Smooth muscle cell (in vitro differentiated cells): ENCODE data around the gene SRPK3. TPM values are rescaled to one million over a fixed set of nuclear protein-coding genes. Genes with fewer than 3 reads are reported as not detected.

Source experiments
- DNase-seq: peaks from one replicate; lab custom pipeline; 2025; ENCODE audit not compliant: unreplicated experiment; lab: John Stamatoyannopoulos, UW
- H2AFZ ChIP-seq: fragments of 200-600 bp; sonication (generic); 2 replicates; pipeline ENCODE4 v1.6.0; 2016; ENCODE audit warnings: antibody characterized with exemption, low read depth, mild to moderate bottlenecking
- H3F3A ChIP-seq: fragments of 200-600 bp; sonication (generic); 2 replicates; pipeline ENCODE4 v1.6.0; 2017; ENCODE audit warnings: antibody characterized with exemption, low read depth
- H3K27ac ChIP-seq: fragments of 200-600 bp; sonication (generic); 2 replicates; pipeline ENCODE4 v1.5.1; 2016; ENCODE audit warnings: low read depth, mild to moderate bottlenecking
- H3K27me3 ChIP-seq: fragments of 200-600 bp; sonication (generic); 2 replicates; pipeline ENCODE4 v1.6.1; 2016; ENCODE audit warnings: low read depth, mild to moderate bottlenecking
- H3K36me3 ChIP-seq: fragments of 200-600 bp; sonication (generic); 2 replicates; pipeline ENCODE4 v1.5.1; 2016; ENCODE audit warnings: low read depth
- H3K4me1 ChIP-seq: fragments of 200-600 bp; sonication (generic); 2 replicates; pipeline ENCODE4 v1.5.1; 2016; ENCODE audit warnings: low read depth
- H3K4me2 ChIP-seq: fragments of 200-600 bp; sonication (generic); 2 replicates; pipeline ENCODE4 v1.6.0; 2016; ENCODE audit warnings: mild to moderate bottlenecking
- H3K4me3 ChIP-seq: fragments of 200-600 bp; sonication (generic); 2 replicates; pipeline ENCODE4 v1.5.1; 2016; ENCODE audit warnings: mild to moderate bottlenecking
- H3K79me2 ChIP-seq: fragments of 200-600 bp; sonication (generic); 2 replicates; pipeline ENCODE4 v1.6.0; 2016; ENCODE audit warnings: low read depth, mild to moderate bottlenecking
- H3K9ac ChIP-seq: fragments of 200-600 bp; sonication (generic); 2 replicates; pipeline ENCODE4 v1.6.0; 2016; ENCODE audit warnings: low read depth
- H3K9me3 ChIP-seq: fragments of 200-600 bp; sonication (generic); replicated peaks from 2 replicates; pipeline ENCODE4 v1.5.1; 2016; ENCODE audit warnings: low read depth
- H4K20me1 ChIP-seq: fragments of 200-600 bp; sonication (generic); 2 replicates; pipeline ENCODE4 v1.6.0; 2016; ENCODE audit warnings: low read depth
- CTCF ChIP-seq: fragments of 200-600 bp; sonication (generic); IDR thresholded peaks from 2 replicates; pipeline ENCODE4 v1.5.1; 2017; ENCODE audit warnings: borderline replicate concordance, mild to moderate bottlenecking, antibody characterized with exemption; ENCODE audit not compliant: insufficient read depth, poor library complexity, severe bottlenecking
- WGBS: methylation state at CpG from one replicate; pipeline ENCODE4 v1.1.7; 2016; ENCODE audit warnings: low lambda C conversion rate; 5-methylcytosine and 5-hydroxymethylcytosine counted together
- polyA plus RNA-seq: library from polyadenylated mRNA; unstranded; fragments of >200 nt; fragmentation: Nextera tagmentation; extraction: Ambion mirVana; gene quantifications from 2 replicates; pipeline ENCODE4 v1.2.1, GENCODE V29; 2016
- total RNA-seq: library from RNA; depleted of rRNA; stranded (reverse); fragments of >200 nt; gene quantifications from 2 replicates; pipeline ENCODE4 v1.2.3, GENCODE V29; 2014

SRPK3 gene
- total and polyA plus RNA-seq, 2 experiments from 2014 or later, result 0.05 TPM; not detected in 1

GRCh38 chrX:153830640-153831428 lies 50.0 kb downstream of the SRPK3 start:
- peaks cover 5% of the 10 kb centered on the region for H3K27me3 ChIP-seq
- no peaks in the 10 kb centered on the region for H3K79me2 ChIP-seq
- no peaks in the 10 kb centered on the region for H3K9me3 ChIP-seq
- no peak for DNase-seq
- H3K9ac ChIP-seq, result no peak overlapping the region
- no peak overlapping the region for H3K4me3 ChIP-seq
- no peak overlapping the region for H2AFZ ChIP-seq
- H3K36me3 ChIP-seq, result no peaks in the 10 kb centered on the region
- WGBS, result 50% methylated on average over 7 of the region's 102 CpGs
- H4K20me1 ChIP-seq, result no peaks in the 10 kb centered on the region
- H3K4me2 ChIP-seq, result no peak overlapping the region
- no peak overlapping the region for H3K27ac ChIP-seq
- H3F3A ChIP-seq, result no peaks in the 10 kb centered on the region
- peaks cover 6% of the 10 kb centered on the region for H3K4me1 ChIP-seq
- no peak for TF ChIP-seq CTCF

- no peak overlapping the region for H3K4me2 ChIP-seq
- WGBS, result 81% methylated on average over 18 of the region's 23 CpGs
- no peaks in the 10 kb centered on the region for H3K79me2 ChIP-seq
- no peak overlapping the region for H3K4me3 ChIP-seq
- H3K9me3 ChIP-seq, result no peaks in the 10 kb centered on the region
- H2AFZ ChIP-seq, result no peak overlapping the region
- no peak overlapping the region for H3K9ac ChIP-seq
- peaks cover 5% of the 10 kb centered on the region for H3K27me3 ChIP-seq
- no peaks in the 10 kb centered on the region for H3K36me3 ChIP-seq
- H3K27ac ChIP-seq, result no peak overlapping the region
- H3F3A ChIP-seq, result no peaks in the 10 kb centered on the region
- no peak for DNase-seq
- H4K20me1 ChIP-seq, result no peaks in the 10 kb centered on the region
- no peak for TF ChIP-seq CTCF
- H3K4me1 ChIP-seq, result peaks cover 6% of the 10 kb centered on the region
These were observed 50.7 kb downstream of the SRPK3 start for GRCh38 chrX:153831429-153832150.

- H3K27ac ChIP-seq, result no peak overlapping the region
- peaks cover 5% of the 10 kb centered on the region for H3K27me3 ChIP-seq
- no peaks in the 10 kb centered on the region for H3K79me2 ChIP-seq
- H4K20me1 ChIP-seq, result no peaks in the 10 kb centered on the region
- H3K4me3 ChIP-seq, result no peak overlapping the region
- peaks cover 6% of the 10 kb centered on the region for H3K4me1 ChIP-seq
- no peak for DNase-seq
- no peak overlapping the region for H3K9ac ChIP-seq
- no peaks in the 10 kb centered on the region for H3K9me3 ChIP-seq
- WGBS, result 75% methylated on average over 9 of the region's 10 CpGs
- H3F3A ChIP-seq, result no peaks in the 10 kb centered on the region
- TF ChIP-seq CTCF, result no peak
- no peak overlapping the region for H2AFZ ChIP-seq
- H3K36me3 ChIP-seq, result no peaks in the 10 kb centered on the region
- H3K4me2 ChIP-seq, result no peak overlapping the region
These were observed 51.9 kb downstream of the SRPK3 start for GRCh38 chrX:153832728-153833127.

Other genes starting within 250 kb of the SRPK3 start
- 9.4 and 17.9 TPM in 2 replicates for gene CCNQ, start 181.9 kb upstream of the SRPK3 start, total RNA-seq
- gene CCNQ, start 181.9 kb upstream of the SRPK3 start, polyA plus RNA-seq, result 23.0 and 27.3 TPM in 2 replicates
- gene DUSP9, start 133.8 kb upstream of the SRPK3 start, total RNA-seq, result 3.0 and 4.7 TPM in 2 replicates
- 7.2 and 11.3 TPM in 2 replicates for gene DUSP9, start 133.8 kb upstream of the SRPK3 start, polyA plus RNA-seq
- gene PNCK, start 107.2 kb upstream of the SRPK3 start, total RNA-seq, result 4.0 and 6.4 TPM in 2 replicates
- gene PNCK, start 107.2 kb upstream of the SRPK3 start, polyA plus RNA-seq, result 2.8 and 9.2 TPM in 2 replicates
- gene SLC6A8, start 93.1 kb upstream of the SRPK3 start, total RNA-seq, result 42.6 and 45.2 TPM in 2 replicates
- gene SLC6A8, start 93.1 kb upstream of the SRPK3 start, polyA plus RNA-seq, result 98.1 and 128 TPM in 2 replicates
- 128 and 139 TPM in 2 replicates for gene BCAP31, start 56.7 kb upstream of the SRPK3 start, total RNA-seq
- gene BCAP31, start 56.7 kb upstream of the SRPK3 start, polyA plus RNA-seq, result 207 and 260 TPM in 2 replicates
- 6.2 and 7.1 TPM in 2 replicates for gene ABCD1, start 56.2 kb upstream of the SRPK3 start, total RNA-seq
- 9.4 and 10.9 TPM in 2 replicates for gene ABCD1, start 56.2 kb upstream of the SRPK3 start, polyA plus RNA-seq
- 0.58 and 0.67 TPM in 2 replicates for gene PLXNB3, start 16.8 kb upstream of the SRPK3 start, total RNA-seq
- 3.9 and 7.8 TPM in 2 replicates for gene PLXNB3, start 16.8 kb upstream of the SRPK3 start, polyA plus RNA-seq
- 63.3 and 86.0 TPM in 2 replicates for gene IDH3G, start 13.3 kb downstream of the SRPK3 start, total RNA-seq
- gene IDH3G, start 13.3 kb downstream of the SRPK3 start, polyA plus RNA-seq, result 88.9 and 89.7 TPM in 2 replicates
- gene SSR4, start 13.6 kb downstream of the SRPK3 start, total RNA-seq, result 397 and 443 TPM in 2 replicates
- gene SSR4, start 13.6 kb downstream of the SRPK3 start, polyA plus RNA-seq, result 663 and 677 TPM in 2 replicates
- 2.3 and 3.1 TPM in 2 replicates for gene PDZD4, start 49.5 kb downstream of the SRPK3 start, total RNA-seq
- gene PDZD4, start 49.5 kb downstream of the SRPK3 start, polyA plus RNA-seq, result 2.3 and 2.9 TPM in 2 replicates
- gene L1CAM, start 105.1 kb downstream of the SRPK3 start, total RNA-seq, result 27.2 and 38.6 TPM in 2 replicates
- gene L1CAM, start 105.1 kb downstream of the SRPK3 start, polyA plus RNA-seq, result 61.1 and 68.7 TPM in 2 replicates
- not detected in 2 replicates for gene AVPR2, start 123.6 kb downstream of the SRPK3 start, total RNA-seq
- not detected in 2 replicates for gene AVPR2, start 123.6 kb downstream of the SRPK3 start, polyA plus RNA-seq
- gene ARHGAP4, start 145.2 kb downstream of the SRPK3 start, total RNA-seq, result 7.6 and 10.9 TPM in 2 replicates
- 11.5 and 15.5 TPM in 2 replicates for gene ARHGAP4, start 145.2 kb downstream of the SRPK3 start, polyA plus RNA-seq
- 80.1 and 81.2 TPM in 2 replicates for gene NAA10, start 154.0 kb downstream of the SRPK3 start, total RNA-seq
- gene NAA10, start 154.0 kb downstream of the SRPK3 start, polyA plus RNA-seq, result 124 and 149 TPM in 2 replicates
- gene RENBP, start 163.6 kb downstream of the SRPK3 start, total RNA-seq, result not detected in 2 replicates
- gene RENBP, start 163.6 kb downstream of the SRPK3 start, polyA plus RNA-seq, result 0.11 and 0.43 TPM in 2 replicates
- gene HCFC1, start 190.8 kb downstream of the SRPK3 start, total RNA-seq, result 23.3 and 23.7 TPM in 2 replicates
- gene HCFC1, start 190.8 kb downstream of the SRPK3 start, polyA plus RNA-seq, result 22.8 and 28.0 TPM in 2 replicates
- gene TMEM187, start 191.7 kb downstream of the SRPK3 start, total RNA-seq, result 5.0 and 6.2 TPM in 2 replicates
- gene TMEM187, start 191.7 kb downstream of the SRPK3 start, polyA plus RNA-seq, result 9.8 and 11.2 TPM in 2 replicates
- 21.5 and 29.4 TPM in 2 replicates for gene IRAK1, start 238.9 kb downstream of the SRPK3 start, total RNA-seq
- gene IRAK1, start 238.9 kb downstream of the SRPK3 start, polyA plus RNA-seq, result 63.4 and 84.2 TPM in 2 replicates